GM10266 (cell line): ENCODE data around the gene POU3F3.

ENCODE experiments used
- DNase-seq: peaks from one replicate; pipeline ENCODE4 v3.0.0; 2012; ENCODE audit errors: extremely low spot score
- CTCF ChIP-seq: IDR thresholded peaks from 2 replicates; pipeline ENCODE4 v1.5.1; 2012; ENCODE audit warnings: mild to moderate bottlenecking, low read depth; ENCODE audit not compliant: control insufficient read depth, insufficient read depth; ENCODE audit errors: missing control alignments

The POU3F3 gene

GRCh38 chr2:104858006-104858978, 4.4 kb downstream of the POU3F3 start:
- DNase-seq: peak; percentile 31
- no peak for TF ChIP-seq CTCF

DNA sequence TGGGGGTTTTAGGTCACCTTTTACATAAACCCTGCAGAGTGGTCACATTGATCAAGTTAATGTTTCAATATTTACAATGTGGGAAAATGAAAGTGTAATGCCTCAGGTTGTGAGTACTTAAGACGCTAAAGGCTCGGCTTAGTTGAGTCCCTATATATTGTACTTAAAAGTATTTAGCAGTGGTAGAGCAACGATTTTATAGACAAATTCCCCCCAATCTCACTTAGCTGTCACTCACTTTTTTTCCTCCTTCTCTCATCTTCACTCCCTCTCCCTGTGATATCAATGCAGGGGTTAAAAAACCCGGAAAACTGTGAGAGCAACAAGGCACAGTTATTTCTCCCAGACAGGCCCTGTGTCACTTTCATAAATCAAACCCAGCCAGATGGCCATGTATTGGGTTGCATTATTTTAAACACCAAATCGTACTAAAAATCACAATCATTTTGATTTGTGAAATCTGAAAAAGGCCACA, 5.4 kb downstream of the POU3F3 start:
- TF ChIP-seq CTCF: no peak
- DNase-seq: peak; percentile 18

DNA sequence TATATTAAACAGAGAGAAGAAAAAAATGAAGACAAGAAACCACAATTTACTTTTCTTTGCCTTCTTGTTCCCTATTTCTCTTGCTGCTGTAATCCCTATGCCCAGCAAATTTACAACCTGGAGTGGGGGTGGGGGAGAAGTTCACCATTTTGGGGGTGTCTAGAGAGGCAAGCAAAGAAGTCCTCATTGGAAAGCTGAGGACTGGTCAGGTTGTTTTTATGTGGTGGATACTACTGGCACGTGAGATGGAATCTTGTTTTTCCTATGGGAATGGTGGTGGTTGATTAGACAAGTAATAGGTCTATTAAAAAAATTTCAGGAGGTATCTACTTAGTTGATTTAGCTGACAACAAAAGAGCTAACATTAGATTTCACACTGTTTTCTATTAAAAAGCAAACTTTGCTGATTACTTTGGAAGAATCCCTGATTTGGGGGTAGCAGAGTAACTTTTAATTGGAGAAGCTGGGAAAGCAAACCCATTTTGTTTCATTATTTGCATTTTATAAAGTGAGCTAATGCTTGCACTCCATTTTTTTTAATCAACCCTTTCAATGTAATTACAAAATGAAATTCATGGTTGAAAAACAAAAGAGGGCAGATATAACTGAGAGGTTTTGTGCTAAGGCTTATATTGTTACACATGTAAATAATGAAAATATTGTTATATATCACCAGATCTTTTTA, 6.0 kb downstream of the POU3F3 start:
- no peak for TF ChIP-seq CTCF
- no peak for DNase-seq

GRCh38 chr2:104860451-104860790, 6.5 kb downstream of the POU3F3 start:
- TF ChIP-seq CTCF: no peak
- no peak for DNase-seq

GRCh38 chr2:104861351-104862057, 7.6 kb downstream of the POU3F3 start:
- peak; percentile 23 for DNase-seq
- TF ChIP-seq CTCF: no peak

DNA sequence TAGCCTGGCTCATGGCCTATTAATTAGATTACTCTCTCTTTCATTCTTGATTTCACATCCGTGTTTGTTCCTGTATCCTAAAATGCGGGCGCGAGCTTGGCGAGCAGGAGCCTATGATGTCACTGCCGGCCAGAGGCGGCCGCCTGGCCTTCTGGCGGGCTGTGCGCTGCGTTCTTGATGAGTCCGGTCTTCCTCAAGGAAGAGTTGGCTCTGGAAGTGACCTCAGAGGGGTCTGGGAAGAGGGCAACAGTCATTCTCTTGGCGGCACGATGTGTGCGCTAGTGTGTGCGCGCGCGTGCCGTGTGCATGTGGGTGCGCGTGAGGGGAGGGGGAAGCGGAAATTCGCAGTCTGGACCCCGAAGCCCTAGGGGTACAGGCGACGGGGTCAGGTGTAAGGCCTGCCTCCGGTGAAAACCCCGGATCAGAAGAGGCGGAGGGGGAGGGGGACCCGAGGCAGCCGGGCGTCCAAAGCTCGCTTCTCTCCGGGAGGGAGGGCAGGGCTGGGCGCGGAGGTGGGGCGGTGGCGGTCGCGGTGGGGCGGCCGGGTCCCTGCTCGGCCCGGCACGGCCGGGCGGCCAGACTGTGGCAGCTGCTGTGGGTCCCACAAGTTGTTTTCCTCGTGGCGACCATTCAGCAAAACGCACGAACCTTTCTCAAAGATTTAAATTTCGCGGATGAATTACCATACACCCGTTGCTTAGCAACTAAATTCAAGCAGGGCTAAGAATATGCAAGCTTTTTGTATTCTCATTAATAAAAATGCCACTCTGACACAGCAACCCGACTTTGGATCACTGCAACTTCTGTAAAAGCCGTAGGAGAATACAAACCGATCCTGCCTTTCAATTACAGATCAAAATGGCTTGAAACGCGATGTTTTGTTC, 8.4 kb downstream of the POU3F3 start:
- no peak for TF ChIP-seq CTCF
- peak; percentile 34 for DNase-seq
